GM21529 (cell line): ENCODE measurements around the gene SIX1.

ENCODE experiments used
- ATAC-seq: cut with Tn5 transposase; IDR thresholded peaks from one replicate; pipeline ENCODE4 v1.9.1; 2021; ENCODE audit not compliant: unreplicated experiment

The SIX1 gene

GRCh38 chr14:60596139-60596538 lies 53.1 kb downstream of the SIX1 start:
- no peak for ATAC-seq

- ATAC-seq = no peak
These were observed 55.2 kb downstream of the SIX1 start for GRCh38 chr14:60594062-60594461.
